SIG-M5 treated with dmso at 0.1 percent for 504 hours (cell line): ENCODE measurements around the gene MRS2.

ENCODE experiments used
- DNase-seq: peaks from one replicate; lab custom pipeline; 2025; ENCODE audit not compliant: unreplicated experiment; lab: John Stamatoyannopoulos, UW

MRS2 gene

GRCh38 chr6:24429146-24429545 is 26.4 kb downstream of the MRS2 start:
- no peak for DNase-seq

GRCh38 chr6:24430086-24430485 is 27.4 kb downstream of the MRS2 start:
- DNase-seq, result no peak

DNA sequence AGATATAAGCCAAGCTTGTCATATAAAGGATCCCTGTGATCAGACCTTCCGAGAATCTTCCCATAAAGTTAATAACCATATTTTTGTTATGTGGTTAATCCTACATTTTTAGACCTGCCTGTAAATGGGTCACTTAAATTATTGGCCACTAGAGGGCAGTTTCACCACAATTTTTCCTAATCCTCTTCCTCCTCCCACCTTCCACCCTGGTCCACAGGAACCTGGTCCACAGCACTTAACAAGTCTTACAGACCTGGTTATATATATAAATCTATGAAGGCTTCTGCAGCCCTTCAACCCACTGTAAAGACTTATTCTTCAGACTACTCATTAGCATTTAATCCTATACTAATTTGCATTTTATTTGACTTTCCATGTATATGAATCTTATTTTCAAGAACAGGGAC is 28.3 kb downstream of the MRS2 start:
- no peak for DNase-seq

DNA sequence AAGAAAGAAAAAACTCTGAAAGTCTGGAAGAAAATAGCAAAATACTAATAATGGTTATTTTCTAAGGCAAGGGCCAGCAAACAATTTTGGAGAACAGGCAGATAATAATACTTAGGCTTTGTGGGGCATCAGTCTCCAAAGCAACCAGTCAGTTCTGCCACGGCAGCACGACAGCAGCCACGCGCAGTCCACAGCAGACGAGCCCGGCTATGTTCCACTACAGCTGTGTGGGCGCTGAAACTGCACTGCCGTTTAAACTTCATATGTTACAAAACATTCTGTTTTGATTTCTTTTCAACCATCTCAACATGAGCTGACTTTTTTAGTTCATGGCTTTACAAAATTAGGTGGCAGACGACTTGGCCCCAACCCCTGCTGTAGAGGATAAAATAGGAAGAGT is 29.9 kb downstream of the MRS2 start:
- DNase-seq, result no peak

DNA sequence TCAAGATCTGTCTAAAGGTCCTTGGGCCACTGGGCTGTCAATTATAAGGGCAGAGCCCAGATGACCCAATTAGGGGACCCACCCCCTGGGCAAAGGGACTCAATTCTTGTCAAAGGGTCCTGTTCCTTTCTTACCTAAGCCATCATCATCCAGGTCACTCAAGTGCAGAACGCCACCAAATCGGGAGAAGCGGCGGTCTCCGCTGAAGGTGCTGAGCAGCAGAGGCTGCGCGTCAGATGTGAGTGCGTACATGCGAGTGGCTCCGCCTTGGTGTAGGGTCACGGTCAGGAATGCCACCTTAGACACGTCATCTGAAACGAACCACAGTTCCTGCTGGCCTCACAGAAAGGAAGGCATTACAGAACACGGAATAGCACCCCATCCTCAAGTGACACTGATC is 34.2 kb downstream of the MRS2 start:
- DNase-seq, result no peak

DNA sequence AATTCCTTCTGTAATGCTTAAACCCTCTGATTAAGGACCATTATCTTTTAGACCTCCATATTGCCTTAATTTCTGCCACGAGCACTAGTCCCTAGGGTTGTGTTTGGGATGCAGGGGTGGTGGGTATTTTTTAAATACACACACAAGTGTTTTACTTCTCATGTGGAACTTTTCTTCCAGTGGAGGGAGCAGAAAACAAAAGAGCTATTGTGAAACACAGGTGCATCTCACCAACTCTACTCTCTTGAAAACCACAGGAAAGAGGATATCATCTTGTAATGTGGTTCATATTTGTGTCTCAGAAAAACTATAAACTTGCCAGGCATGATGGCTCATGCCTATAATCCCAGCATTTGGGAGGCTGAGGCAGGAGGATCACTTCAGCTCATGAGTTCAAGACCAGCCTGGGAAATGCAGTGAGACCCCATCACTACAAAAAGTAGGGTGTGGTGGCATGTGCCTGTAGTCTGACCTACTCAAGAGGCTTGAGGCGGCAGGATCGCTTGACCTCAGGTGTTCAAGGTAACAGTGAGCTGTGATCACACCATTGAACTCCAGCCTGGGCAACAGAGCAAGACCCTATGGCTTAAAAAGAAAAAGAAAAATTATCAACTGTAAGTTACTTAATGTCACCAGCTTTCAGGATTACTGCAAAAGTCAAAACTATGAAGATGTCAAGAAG is 37.3 kb downstream of the MRS2 start:
- DNase-seq, result no peak

DNA sequence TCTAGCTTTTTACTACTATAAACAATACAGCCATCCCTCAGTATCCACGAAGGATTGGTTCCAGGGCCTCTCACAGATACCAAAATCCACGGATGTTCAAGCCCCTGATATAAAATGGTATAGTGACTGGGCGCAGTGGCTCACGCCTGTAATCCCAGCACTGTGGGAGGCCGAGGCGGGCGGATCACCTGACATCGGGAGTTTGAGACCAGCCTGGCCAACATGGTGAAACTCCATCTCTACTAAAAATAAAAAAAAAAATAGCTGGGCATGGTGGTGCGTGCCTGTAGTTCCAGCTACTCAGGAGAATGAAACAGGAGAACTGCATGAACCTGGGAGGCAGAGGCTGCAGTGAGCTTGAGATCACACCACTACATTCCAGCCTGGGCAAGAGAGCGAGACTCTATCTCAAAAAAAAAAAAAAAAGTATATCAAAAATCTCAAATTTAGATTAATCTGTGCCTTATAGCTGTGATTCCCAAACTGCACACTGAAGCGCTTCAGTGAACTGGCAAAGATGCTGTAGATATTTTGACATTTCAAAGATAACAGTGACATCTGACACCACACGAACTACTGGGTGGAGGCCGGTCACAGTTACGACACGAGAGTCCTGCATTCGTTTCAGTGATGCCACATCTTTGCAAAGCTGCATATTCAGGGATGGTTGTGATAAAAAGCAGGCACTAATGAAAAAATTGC is 38.3 kb downstream of the MRS2 start:
- DNase-seq, result no peak

GRCh38 chr6:24441599-24441904 is 38.8 kb downstream of the MRS2 start:
- no peak for DNase-seq

DNA sequence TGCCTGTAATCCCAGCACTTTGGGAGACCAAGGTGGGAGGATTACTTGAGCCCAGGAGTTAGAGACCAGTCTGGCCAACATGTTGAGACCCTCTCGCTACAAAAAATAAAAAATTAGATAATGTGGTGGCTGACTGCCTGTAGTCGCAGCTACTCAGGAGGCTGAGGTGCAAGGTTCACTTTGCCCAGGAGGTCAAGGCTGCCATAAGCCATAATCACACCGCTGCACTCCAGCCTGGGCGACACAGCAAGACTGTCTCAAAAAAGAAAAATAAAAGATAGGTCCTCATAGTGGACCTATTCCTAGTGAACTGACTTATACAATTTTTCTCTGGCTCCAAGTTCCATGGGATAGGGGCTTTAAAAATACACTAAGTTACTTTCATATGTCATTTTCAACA is 41.9 kb downstream of the MRS2 start:
- no peak for DNase-seq

- DNase-seq, result no peak
Measured at GRCh38 chr6:24445704-24446103, 43.0 kb downstream of the MRS2 start.

GRCh38 chr6:24446670-24447069 is 43.9 kb downstream of the MRS2 start:
- DNase-seq, result no peak

GRCh38 chr6:24448396-24448795 is 45.7 kb downstream of the MRS2 start:
- DNase-seq, result no peak

DNA sequence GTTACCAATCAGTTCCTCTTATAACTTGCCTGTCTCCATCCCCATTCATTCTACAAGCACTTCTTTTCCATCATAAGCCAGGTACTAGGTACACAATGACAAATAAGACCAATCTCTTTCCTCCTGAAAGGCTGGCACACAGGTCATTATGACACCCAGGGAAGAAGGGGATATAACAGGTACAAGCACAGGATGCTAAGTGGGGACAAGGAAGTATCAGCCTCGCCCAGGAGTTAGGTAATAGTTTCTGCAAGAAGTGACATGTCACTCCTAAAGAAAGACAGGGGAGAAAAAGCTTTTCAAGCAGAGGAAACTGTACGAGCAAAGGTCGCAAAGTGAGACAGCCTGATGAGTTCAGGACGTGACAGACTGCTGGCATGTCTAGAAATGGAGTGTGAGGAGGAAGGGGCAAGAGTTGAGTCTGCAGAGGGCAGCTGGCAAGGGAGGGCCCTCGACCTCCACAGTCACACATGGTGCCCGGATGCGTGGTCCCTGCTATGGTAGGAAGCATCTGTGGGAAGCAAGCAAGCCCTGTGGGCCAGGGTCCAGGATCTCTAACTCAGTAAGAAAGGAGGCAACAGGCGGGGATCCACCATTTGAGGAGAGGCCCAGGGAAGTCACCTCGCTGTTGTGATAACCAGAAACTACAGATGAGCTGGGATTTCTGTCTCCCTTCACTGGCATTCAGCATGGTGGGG is 46.2 kb downstream of the MRS2 start:
- no peak for DNase-seq

- no peak for DNase-seq
Measured at GRCh38 chr6:24451581-24452388, 49.0 kb downstream of the MRS2 start.

GRCh38 chr6:24453921-24454320 is 51.2 kb downstream of the MRS2 start:
- no peak for DNase-seq

- DNase-seq, result no peak
Measured at GRCh38 chr6:24454452-24454851, 51.7 kb downstream of the MRS2 start.

DNA sequence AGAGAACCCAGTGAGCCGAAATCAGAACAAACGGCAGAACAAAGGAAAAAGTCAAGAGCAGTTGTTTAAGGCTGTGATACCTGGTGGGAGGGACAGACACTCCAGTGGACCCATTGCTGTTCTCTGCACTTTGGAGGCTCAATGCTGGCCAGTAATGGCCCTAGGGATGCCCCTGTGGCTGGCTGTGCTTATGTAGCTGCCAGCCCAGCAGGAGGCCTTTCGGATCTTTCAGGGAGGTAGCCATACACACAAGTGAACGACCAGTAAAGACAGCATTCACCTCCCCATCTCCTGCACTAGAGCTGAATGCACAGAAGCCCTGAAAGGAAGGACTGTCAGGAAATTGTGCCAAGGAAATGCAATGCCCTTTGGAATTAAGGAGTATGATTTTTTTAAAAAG is 52.3 kb downstream of the MRS2 start:
- DNase-seq, result no peak

DNA sequence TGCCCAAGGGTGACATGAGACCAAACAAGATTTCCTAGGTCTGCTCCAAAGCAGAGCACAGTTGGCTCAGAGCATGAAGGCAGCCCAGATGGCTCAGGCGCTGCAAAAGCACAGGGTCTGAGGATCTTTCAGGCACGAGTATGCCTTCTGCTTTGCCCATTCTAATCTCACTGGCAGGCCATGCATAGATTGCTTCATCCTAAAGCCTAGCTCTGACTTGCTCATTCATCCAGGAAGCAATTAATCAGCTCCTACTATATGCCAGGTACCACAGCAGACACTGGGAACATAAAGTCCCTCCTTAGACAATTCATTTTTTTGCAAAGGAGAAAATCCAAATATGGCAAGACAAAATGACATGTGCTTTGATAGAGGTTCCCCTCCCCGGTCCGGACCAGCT is 55.4 kb downstream of the MRS2 start:
- DNase-seq, result no peak

DNA sequence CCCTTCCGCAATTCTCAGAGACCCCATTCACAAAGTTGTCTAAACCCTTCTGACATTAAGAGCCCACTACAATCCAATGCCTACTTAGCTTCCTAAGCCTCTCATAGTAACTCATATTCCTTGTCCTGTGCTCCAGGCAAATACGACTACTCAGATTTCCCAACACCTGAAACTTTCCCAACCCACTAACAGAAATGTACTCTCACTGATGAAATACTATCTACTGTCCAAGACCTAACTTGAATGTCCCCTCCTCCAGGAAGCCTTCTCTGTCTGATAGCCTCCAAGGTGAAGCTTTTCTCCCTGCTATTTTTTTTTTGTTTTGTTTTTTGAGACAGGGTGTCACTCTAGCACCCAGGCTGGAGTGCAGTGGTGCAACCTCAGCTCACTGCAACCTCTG is 56.2 kb downstream of the MRS2 start:
- DNase-seq, result no peak

DNA sequence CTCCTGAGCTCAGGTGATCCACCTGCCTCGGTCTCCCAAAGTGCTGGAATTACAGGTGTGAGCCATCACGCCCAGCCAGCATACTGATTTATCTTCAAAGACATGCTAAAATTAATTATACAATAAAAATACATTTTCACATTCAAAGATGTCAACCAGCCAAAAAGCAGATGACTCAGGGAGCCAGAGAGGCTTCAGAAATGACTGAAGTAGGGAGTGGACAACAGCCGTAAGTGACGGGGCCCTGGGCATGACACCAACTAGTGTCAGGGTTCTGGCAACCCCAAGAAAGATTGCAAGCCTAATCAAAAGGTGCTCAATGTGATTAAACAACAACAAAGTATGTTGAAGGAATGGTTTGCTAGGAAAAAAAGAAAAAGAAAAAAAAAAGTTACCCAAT is 58.2 kb downstream of the MRS2 start:
- no peak for DNase-seq

DNA sequence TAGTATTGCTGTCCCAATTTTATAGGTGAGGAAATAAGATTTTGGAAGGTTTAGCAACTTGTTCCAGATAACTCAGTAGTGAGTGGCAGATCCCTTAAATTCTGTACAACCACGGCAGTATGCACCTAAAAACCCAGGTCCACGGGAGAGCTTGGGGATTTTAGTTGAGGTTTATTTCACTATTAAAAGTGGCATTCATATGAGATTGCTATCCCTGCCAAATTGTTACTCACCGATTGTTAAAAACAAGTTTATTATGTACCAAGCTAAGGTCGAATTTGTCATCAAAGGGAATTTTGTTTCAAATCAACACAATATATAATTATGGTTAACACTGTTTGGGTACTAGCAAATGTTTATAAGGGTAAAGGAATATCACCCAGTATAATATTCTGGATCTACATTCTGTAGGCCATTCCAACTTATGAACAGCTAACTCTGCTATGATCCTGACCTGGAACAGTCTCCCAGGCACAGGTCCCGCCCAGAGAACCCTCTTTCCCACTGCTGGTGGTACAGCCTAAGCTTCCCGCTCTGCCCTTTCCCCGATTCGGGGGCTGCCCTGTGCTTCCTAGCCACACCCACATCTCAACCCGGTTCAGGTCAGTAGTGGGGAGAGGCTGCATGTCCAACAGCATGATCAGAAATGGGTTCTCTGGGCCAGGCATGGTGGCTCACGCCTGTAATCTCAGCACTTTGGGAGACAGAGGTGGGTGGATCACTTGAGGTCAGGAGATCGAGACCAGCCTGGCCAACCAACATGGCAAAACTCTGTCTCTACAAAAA is 61.7 kb downstream of the MRS2 start:
- DNase-seq, result no peak
